ENCODE data around the gene LY6G6F.

The LY6G6F gene

DNA sequence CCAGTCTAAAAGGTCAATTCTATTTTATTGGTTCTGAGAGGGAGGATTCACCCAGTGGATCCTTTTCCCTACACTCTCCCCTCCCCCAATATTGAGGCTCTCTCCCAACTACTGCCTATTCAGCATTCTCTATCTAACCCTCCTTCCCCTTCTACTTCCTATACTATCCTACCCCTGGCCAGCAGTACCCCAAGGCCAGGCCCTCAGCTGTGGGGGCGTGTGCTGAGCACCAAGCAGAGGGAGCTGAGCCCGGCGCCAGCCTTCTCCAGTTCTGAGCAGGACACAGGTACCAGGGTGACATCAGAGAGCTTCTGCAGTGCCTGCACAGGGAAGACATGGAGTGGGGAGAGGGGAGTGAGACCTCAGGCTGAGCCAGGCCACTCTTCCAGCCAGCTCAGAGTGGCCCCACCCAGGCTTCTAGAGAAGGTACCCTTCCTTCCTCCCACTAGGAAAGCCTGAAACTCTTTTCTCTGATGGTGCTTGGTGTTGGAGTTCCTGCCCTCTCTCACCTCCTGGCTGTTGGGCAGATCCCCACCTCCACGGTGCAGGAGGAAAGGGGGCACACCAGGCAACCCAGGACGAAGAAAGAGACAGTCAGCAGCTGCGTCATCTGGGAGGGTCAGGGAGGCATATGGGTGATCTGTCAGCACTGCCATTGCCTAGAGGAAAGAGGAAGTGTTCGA, 20.5 kb downstream of the LY6G6F start:
- no peak for DNase-seq

DNA sequence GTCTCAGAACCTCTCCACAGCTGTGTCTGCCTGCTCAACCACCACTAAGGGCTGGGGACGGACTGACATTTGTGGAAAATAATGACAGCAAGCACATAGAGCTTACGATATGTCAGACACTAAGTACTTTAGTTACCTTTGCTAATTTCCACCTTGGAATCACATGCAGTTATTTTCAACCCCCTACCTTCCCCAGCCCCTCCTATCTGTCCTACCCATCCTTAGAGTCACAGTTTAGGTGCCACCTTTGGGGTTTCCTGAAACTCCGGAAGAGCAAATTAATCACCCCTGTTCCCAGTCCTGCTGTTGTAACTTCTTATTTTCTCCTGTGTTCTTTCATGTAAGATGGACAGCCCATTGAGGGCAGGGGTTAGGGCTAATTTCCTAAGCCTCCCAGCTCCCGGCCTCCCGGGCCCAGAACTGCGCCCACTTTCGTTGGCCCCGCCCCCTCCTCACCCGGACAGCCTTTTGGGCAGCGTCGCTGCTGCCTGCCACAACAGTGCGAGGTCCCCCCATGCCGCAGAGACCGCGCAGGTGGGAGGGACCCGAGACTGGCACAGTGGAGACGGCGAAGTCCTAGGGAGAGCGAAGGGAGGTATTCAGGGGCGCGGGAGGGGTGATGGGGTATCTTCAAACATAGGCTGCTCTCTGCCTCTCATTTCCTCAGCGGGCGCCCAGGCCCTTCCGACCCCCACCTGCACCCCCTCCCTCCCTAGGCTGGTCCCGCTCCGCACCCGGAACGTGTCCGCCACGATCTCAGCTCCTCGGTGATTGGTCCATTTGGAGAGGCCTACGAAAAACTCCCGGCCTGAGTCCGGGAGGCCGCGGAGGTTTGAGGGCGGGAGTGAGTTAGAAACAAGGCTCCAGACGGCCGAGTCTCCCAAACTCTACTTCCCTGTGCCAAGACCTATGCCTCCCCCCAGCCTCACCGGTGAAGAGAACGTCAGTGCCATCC, 21.3 kb downstream of the LY6G6F start:
- no peak for DNase-seq

- no peak for DNase-seq
Observed at GRCh38 chr6:31728767-31729514, 22.3 kb downstream of the LY6G6F start, which contains the start of gene DDAH2. DDAH2 (minus strand) TSS chr6:31729299; CDS start chr6:31729161, 138 bp downstream.

- no peak for DNase-seq
Observed at GRCh38 chr6:31729515-31729978, 22.9 kb downstream of the LY6G6F start.

DNA sequence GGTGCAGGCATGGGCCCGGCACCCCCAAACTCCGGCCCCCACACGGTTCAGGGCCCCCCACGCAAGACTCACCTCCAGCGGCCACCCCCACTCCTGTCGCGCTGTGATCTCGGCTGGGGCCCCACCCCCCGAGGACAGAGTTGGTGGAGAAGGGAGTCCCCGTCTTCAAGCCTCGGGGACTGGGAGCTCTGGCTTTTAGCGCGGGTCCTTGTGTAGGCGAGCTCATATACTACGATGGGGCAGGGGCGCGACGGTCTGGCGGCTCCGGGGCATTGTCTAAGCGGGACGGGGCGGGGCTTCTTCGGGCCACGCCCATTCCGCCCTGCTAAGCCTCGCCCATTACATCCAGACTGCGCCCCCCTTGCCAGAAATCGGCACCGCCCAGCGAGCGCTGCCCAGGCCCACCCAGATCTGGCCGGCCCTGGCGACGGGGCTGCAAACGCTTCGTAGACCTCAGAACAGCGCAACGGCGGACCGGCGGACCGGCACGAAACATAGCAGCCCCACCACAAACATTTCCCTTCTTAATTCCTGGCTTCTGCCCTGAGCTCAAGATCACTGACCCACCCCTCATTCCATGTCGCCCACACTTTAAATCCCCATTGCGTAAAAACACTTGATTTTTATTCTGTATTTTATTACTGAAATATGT, 23.4 kb downstream of the LY6G6F start:
- DNase-seq, result no peak

DNA sequence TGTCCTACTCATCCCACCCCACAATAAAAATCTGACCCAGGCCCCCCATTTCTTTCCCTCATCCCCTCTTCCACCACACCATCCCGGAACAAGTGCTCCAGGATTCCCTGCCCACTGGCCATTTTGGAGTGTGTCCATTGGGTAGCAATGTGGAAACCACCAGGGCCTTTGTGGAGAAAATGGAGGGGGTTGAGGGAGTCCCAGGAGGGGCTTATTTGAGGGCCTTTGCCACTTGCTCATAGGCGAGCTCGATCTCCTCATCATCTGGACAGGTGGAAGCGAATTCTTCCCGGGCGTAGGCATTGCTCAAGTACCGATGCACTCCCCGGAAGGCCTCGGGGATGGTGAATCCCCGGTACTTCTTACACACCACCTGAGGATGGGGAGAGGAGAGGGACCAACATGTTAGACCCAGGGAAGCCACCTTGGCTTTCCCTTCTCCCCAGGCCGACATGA, 24.0 kb downstream of the LY6G6F start:
- no peak for DNase-seq

- DNase-seq, result no peak
Observed at GRCh38 chr6:31732029-31732428, 25.4 kb downstream of the LY6G6F start.

DNA sequence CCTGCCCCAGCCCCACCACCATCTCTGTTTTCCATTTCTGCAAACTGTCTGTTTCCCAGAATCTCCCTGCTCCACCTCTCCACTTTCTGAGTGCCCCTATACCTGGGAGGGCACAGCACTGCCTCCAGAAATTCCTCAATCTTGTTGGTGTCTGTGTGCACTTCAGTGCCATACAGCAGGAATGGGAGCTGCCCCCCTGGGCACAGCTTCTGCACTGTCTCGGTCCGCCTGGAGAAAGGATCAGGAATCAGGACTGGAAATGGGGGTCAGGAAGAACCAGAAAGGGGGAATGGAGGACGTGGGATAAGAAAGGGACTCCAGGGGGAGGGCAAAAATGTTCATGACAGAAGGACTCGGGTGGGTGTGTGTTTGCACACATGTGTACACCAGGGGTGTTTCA, 27.1 kb downstream of the LY6G6F start:
- no peak for DNase-seq

DNA sequence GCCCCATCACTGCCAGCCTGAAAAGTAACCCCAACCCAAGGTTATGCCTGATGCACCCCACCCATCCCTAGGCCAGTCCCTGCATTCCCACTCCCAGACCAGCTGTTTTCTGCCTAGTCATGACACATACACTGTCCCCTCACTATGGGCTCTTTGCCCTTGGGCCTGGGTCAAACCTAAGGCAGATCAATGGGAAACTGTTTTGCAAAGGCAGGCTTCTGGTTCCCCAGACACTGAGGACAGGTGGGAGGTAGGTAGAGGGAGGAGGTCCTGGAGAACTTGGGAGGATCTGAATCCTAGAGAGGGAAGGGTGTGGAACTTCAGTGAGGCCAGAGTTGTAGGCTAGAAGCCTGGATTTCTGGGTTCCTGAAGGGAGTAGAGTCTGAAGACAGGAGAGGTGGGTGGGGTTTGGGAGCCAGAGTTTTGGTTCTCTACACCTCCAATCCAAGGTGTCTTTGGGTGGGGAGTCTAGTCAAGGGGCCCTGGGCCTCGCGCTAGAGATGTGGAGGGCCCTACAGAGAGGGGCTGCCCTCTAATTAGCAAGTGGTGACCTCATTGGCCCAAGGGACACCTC, 27.7 kb downstream of the LY6G6F start:
- no peak for DNase-seq

GRCh38 chr6:31734821-31735406, 28.2 kb downstream of the LY6G6F start:
- DNase-seq, result no peak

DNA sequence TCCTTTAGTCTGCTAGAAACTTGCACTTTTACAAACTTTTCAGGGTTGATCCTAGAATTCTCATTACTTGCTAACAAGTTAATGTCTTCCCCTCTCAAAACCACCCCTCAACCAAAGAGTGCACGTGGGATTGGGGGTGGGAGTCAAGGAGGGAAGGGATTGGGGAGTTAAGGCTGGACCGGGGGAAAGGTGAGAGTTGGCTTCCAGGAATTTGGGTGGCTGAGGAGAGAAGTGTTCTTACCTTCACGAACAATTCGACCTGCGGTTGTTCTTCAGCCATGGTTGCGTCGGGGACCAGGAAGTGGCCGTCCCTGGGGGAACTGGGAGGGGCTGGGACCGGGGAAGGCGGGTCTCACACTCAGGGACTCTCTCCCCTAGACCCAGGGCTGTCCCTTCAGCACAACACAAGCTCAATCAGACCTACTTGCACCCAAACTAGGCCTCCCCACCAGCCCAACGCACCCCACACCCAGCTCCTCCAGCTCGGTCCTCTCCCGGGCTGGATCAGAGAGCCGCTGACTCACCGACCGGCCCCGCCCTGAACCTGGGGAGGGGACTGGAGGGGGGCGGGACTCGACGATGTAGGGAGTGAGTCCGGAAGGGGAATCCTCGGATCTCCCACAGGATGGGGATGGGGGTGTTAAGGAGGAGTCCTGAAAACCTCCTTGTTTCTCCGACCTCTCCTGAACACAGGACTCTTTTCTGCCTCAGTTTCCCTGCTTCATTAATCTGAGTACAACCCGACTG, 29.5 kb downstream of the LY6G6F start, which contains the start of gene CLIC1:
Gene CLIC1, minus strand, starts transcription at position 510 of the 747 bp plus-strand sequence. Its CDS starts 230 bp downstream, at position 280.
- peak; percentile 41 for DNase-seq

DNA sequence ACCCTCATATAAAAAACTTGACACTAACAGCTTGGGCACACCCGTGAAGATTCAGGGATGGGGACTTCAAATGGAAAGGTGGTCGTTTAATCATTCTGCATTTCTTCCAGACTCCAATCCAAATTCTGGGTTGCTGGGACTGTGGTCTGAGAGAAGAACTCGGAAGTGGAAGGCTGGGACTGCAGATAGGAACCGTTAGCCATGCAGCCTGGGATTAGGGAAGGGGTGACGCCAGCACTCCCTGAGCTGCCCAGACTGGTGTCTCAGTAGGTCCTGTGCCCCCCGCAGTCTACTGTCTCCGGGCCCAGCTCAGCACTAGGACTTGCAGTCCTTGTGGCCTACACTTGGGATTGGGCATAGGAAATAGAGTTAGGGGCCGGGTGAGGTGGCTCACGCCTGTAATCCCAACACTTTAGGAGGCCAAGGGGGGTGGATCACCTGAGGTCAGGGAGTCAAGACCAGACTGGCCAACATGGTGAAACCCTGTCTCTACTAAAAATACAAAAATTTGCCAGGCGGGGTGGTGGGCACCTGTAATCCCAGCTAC, 30.2 kb downstream of the LY6G6F start:
- DNase-seq, result no peak

DNA sequence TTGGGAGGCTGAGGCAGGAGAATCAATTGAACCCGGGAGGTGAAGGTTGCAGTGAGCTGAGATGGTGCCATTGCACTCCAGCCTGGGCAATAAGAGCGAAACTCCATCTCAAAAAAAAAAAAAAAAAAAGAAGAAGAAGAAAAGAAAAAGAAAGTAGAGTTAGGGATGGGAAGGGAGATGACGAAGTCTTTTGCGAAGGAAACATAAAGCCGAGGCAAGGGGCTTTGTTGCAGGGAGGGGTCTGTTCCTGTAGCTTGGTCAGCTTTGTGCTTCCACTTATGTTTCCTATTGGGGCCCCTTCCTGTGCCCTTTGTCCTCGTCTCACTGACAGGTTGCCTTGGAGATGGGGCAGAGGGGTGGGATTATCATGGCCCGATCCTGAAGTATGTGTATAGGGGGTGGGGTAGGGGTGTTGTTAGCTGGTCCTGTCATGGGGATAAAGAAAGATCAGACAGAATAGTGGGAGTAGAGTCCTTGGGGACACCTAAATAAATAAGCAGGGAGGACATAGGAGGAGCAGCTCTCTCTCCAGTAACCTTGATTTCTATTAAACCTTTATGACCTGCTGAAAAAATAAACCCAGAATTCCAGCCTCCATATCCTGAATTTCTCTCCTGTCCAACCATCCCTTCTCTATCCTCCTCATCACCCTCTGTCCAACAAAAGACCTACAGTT, 30.8 kb downstream of the LY6G6F start:
- DNase-seq, result no peak

DNA sequence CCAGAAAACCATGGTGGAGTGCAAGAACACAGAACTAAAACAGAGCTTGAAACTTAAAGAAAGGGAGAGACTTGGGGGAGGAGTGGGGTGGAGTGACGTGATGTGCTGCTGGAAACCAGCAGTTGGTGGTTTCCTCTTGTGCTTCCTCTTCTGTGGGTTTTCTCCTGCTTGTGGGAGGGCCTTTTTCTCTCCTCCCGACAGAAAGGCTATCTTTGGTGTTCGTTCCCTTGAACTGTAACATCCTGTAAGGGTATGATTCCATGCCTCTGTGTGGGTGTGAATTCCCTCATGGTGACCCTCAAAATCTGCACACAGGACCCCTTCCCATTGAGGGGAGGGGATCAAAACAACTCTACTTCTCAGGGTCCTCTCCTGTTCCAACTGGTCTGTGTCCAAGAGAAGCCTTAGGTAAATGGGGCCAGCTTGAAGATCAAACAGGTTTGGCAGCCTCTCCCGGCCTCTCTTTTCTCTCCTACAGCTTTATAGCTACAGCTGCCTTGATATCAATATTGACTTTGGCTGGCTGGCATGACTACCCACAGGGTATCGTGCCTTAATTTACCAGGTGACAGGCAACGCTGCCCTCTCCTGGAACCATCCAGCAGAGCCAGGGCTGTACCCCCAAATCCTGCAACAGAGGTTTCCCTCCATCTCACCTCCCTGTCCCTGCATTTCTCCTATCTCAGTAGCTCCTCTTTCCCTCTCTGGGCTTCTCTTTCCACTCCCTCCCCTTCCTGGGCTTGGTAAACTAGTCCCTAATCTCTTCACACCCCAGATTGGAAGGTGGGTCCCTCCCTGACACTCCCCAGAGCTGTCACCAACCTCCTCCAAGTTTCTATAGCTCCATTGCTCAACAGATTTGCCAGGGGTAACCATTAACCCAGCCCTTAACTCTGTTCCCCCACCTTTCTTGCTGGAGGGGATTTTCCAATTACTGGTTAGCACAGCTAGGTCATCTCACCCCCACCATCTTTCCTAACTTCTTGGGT, 31.6 kb downstream of the LY6G6F start:
- peak; percentile 75 for DNase-seq

DNA sequence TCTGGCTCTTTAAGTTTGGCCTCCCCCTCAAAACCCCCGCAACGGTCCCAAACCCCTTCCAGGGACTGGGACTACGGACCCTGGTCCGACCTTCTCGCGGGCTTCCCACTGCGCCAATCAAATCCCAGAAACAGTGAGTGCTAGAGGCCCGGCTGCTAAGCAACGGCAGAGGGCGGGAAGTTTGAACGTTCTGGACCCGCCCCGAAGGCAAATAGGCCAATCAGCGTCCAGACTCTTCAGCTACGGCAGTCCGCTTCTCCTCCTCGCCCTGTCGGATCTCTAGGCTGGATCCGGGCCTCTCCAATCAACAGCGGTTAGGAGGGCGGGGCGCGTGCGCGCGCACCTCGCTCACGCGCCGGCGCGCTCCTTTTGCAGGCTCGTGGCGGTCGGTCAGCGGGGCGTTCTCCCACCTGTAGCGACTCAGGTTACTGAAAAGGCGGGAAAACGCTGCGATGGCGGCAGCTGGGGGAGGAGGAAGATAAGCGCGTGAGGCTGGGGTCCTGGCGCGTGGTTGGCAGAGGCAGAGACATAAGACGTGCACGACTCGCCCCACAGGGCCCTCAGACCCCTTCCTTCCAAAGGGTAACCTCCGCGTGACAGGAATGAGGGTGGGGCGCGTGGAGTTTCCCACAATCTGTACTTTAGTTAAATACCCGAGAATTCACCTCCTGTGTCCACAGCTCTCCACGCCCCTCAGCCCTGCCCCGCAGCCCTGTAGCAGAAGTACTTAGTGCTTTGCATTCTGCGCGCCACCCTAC, 33.2 kb downstream of the LY6G6F start, which contains the start of gene MSH5:
Gene MSH5, plus strand, starts transcription at position 367 of the 758 bp plus-strand sequence. CDS start 462 bp downstream, outside the sequence.
- DNase-seq, result peak; percentile 99

GRCh38 chr6:31740397-31741223, 33.9 kb downstream of the LY6G6F start:
- DNase-seq, result no peak

DNA sequence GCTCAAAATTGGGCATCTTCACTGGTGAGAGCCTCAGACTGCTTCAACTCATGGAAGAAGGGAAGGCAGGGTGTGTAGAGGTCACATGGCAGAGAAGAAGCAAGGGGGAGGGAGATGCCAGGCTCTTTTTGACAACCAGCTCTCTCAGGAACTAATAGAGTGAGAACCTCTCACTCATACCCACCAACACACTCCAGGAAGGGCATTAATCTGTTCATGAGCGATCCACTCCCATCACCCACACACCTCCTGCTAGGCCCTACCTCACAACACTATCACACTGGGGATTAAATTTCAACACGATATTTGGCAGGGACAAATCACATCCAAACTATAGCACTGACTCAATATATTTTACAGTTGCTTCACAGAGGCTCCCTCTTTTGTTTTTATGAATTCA, 35.1 kb downstream of the LY6G6F start:
- DNase-seq, result no peak

All from SHP77 treated with DMSO at 0.1 percent for 48 hours (cell line).